Osteoblast (primary cell): ENCODE data around the gene CFAP92. TPM values are rescaled to one million over a fixed set of nuclear protein-coding genes. Genes with fewer than 3 reads are reported as not detected.

Experiments
- DNase-seq: peaks from one replicate; pipeline ENCODE4 v3.0.0; 2011; ENCODE audit warnings: low spot score, mixed read lengths; ENCODE audit not compliant: insufficient read length; ENCODE audit errors: missing footprints
- H2AFZ ChIP-seq: 2 replicates; pipeline ENCODE4 v1.6.0; 2011; ENCODE audit warnings: mild to moderate bottlenecking, low read length
- H3K27ac ChIP-seq: 2 replicates; pipeline ENCODE4 v1.5.1; 2011; ENCODE audit warnings: mild to moderate bottlenecking, low read depth, low read length, moderate library complexity
- H3K27me3 ChIP-seq: 2 replicates; pipeline ENCODE4 v1.6.0; 2012; ENCODE audit warnings: mild to moderate bottlenecking, control low read depth, inconsistent platforms, low read length, moderate library complexity; ENCODE audit not compliant: insufficient read depth
- H3K36me3 ChIP-seq: 2 replicates; pipeline ENCODE4 v1.5.1; 2011; ENCODE audit warnings: mild to moderate bottlenecking, low read length, control low read depth, moderate library complexity; ENCODE audit not compliant: insufficient read depth
- H3K4me1 ChIP-seq: 2 replicates; pipeline ENCODE4 v1.5.1; 2011; ENCODE audit warnings: mild to moderate bottlenecking, low read length, control low read depth, moderate library complexity; ENCODE audit not compliant: insufficient read depth
- H3K4me2 ChIP-seq: 2 replicates; pipeline ENCODE4 v1.6.0; 2011; ENCODE audit warnings: mild to moderate bottlenecking, low read length; ENCODE audit not compliant: insufficient read depth
- H3K4me3 ChIP-seq: fragments of 200-600 bp; sonication (generic); 3 replicates; pipeline ENCODE4 v1.5.1; 2012; ENCODE audit warnings: mild to moderate bottlenecking, low read length, inconsistent platforms; ENCODE audit not compliant: insufficient read depth
- H3K79me2 ChIP-seq: 2 replicates; pipeline ENCODE4 v1.6.0; 2012; ENCODE audit warnings: mild to moderate bottlenecking, low read length, control low read depth, inconsistent platforms; ENCODE audit not compliant: insufficient read depth
- H3K9me3 ChIP-seq: 2 replicates; pipeline ENCODE4 v1.5.1; 2011; ENCODE audit warnings: low read depth, low read length, control low read depth
- H4K20me1 ChIP-seq: 2 replicates; pipeline ENCODE4 v1.6.0; 2012; ENCODE audit warnings: mild to moderate bottlenecking, low read length, control low read depth; ENCODE audit not compliant: insufficient read depth
- CTCF ChIP-seq: IDR thresholded peaks from 2 replicates; pipeline ENCODE4 v1.5.1; 2011; ENCODE audit warnings: mild to moderate bottlenecking, low read depth, low read length, moderate library complexity; ENCODE audit errors: extremely low read depth
- total RNA-seq: library from RNA; depleted of rRNA; stranded (reverse); fragments of >200 nt; gene quantifications from 2 replicates; pipeline ENCODE4 v1.2.3, GENCODE V29; 2012

The CFAP92 gene
- total RNA-seq, 1 donor, result not detected

GRCh38 chr3:128996726-128997125 lies 2.9 kb upstream of the CFAP92 start:
- Histone ChIP-seq H3K9me3 (no peaks in the 10 kb centered on the region), H3K79me2 (no peaks in the 10 kb centered on the region), H2AFZ (no peak overlapping the region), H3K4me2 (no peak overlapping the region), H3K4me1 (peaks cover 3% of the 10 kb centered on the region), H3K36me3 (no peaks in the 10 kb centered on the region), H3K4me3 (no peak overlapping the region), H3K27me3 (peaks cover 83% of the 10 kb centered on the region), H3K27ac (no peak overlapping the region), H4K20me1 (no peaks in the 10 kb centered on the region)
- no peak for TF ChIP-seq CTCF
- DNase-seq, result peak; percentile 69

GRCh38 chr3:128996200-128996599 lies 2.3 kb upstream of the CFAP92 start:
- no peaks in the 10 kb centered on the region for H4K20me1 ChIP-seq
- peaks cover 3% of the 10 kb centered on the region for H3K4me1 ChIP-seq
- H3K4me2 ChIP-seq, result no peak overlapping the region
- H3K27me3 ChIP-seq, result peaks cover 78% of the 10 kb centered on the region
- no peaks in the 10 kb centered on the region for H3K9me3 ChIP-seq
- H3K4me3 ChIP-seq, result no peak overlapping the region
- no peak overlapping the region for H2AFZ ChIP-seq
- H3K79me2 ChIP-seq, result no peaks in the 10 kb centered on the region
- no peak for TF ChIP-seq CTCF
- H3K36me3 ChIP-seq, result no peaks in the 10 kb centered on the region
- H3K27ac ChIP-seq, result no peak overlapping the region
- DNase-seq, result peak; percentile 26

GRCh38 chr3:128995737-128996136 lies 1.9 kb upstream of the CFAP92 start:
- Histone ChIP-seq H3K79me2 (no peaks in the 10 kb centered on the region), H4K20me1 (no peaks in the 10 kb centered on the region), H3K36me3 (no peaks in the 10 kb centered on the region), H3K4me3 (no peak overlapping the region), H3K27ac (no peak overlapping the region), H3K4me1 (peaks cover 3% of the 10 kb centered on the region), H3K27me3 (peaks cover 73% of the 10 kb centered on the region), H3K4me2 (no peak overlapping the region), H3K9me3 (no peaks in the 10 kb centered on the region), H2AFZ (no peak overlapping the region)
- TF ChIP-seq CTCF, result no peak
- peak; percentile 41 for DNase-seq

- no peaks in the 10 kb centered on the region for H3K36me3 ChIP-seq
- no peak overlapping the region for H3K27ac ChIP-seq
- no peaks in the 10 kb centered on the region for H3K79me2 ChIP-seq
- no peak overlapping the region for H3K4me3 ChIP-seq
- no peak overlapping the region for H2AFZ ChIP-seq
- H3K4me1 ChIP-seq, result peaks cover 3% of the 10 kb centered on the region
- peaks cover 64% of the 10 kb centered on the region for H3K27me3 ChIP-seq
- TF ChIP-seq CTCF, result no peak
- H4K20me1 ChIP-seq, result no peaks in the 10 kb centered on the region
- peak; percentile 49 for DNase-seq
- H3K4me2 ChIP-seq, result no peak overlapping the region
- H3K9me3 ChIP-seq, result no peaks in the 10 kb centered on the region
Measured at GRCh38 chr3:128994581-128995546, 988 bp upstream of the CFAP92 start.
